HFFc6 (cell line): Measurements from ENCODE around the gene AKAP14. TPM values are rescaled to one million over a fixed set of nuclear protein-coding genes. Genes with fewer than 3 reads are reported as not detected.

Source experiments
- DNase-seq: peaks from one replicate; pipeline ENCODE4 v3.0.0-alpha.2; 2018
- H3K27ac Mint-ChIP-seq: 2 replicates; pipeline ENCODE4 v1.8.0; 2020; ENCODE audit warnings: mild to moderate bottlenecking, mixed read lengths
- H3K27me3 Mint-ChIP-seq: 2 replicates; pipeline ENCODE4 v1.8.0; 2021; ENCODE audit warnings: mild to moderate bottlenecking, moderate library complexity, mixed read lengths; ENCODE audit not compliant: insufficient read depth
- H3K36me3 Mint-ChIP-seq: 2 replicates; pipeline ENCODE4 v1.8.0; 2021; ENCODE audit warnings: low read depth, mixed read lengths
- H3K4me1 Mint-ChIP-seq: 2 replicates; pipeline ENCODE4 v1.8.0; 2020; ENCODE audit warnings: low read depth, mixed read lengths
- H3K4me3 Mint-ChIP-seq: 2 replicates; pipeline ENCODE4 v1.8.0; 2020; ENCODE audit warnings: mild to moderate bottlenecking, moderate library complexity, mixed read lengths
- H3K9me3 Mint-ChIP-seq: 2 replicates; pipeline ENCODE4 v1.8.0; 2020; ENCODE audit warnings: mild to moderate bottlenecking, mixed read lengths
- CTCF ChIP-seq: fragments of 200-600 bp; sonication (generic); IDR thresholded peaks from 2 replicates; pipeline ENCODE4 v1.5.0; 2021; ENCODE audit warnings: antibody characterized with exemption, mild to moderate bottlenecking
- total RNA-seq, 6 experiments: library from RNA; stranded (reverse); fragmentation: NEBNext Ultra II Directional; extraction: Animal tissue kit (Norgen Biotek cat#: 25700); gene quantifications; 2 replicates in 1 of 6; 3 replicates in 5 of 6; pipeline ENCODE4 v1.2.3, GENCODE V29; 2021

Gene AKAP14
- total RNA-seq, 6 experiments from 2014 or later, result not detected

- Mint-ChIP-seq H3K27ac (peak overlapping the region; percentile 95), H3K27me3 (peaks cover 2% of the 10 kb centered on the region; the same call in 1 of the 2 replicates), H3K36me3 (no peaks in the 10 kb centered on the region), H3K4me1 (peaks cover 14% of the 10 kb centered on the region), H3K4me3 (peak overlapping the region; percentile 97), H3K9me3 (no peaks in the 10 kb centered on the region)
- no peak for DNase-seq
- no peak for TF ChIP-seq CTCF
Observed at GRCh38 chrX:119942173-119942819, 46.6 kb downstream of the AKAP14 start.

GRCh38 chrX:119942831-119943184 is 47.1 kb downstream of the AKAP14 start:
- Mint-ChIP-seq H3K9me3 (no peaks in the 10 kb centered on the region), H3K4me3 (peak overlapping the region; percentile 97), H3K36me3 (no peaks in the 10 kb centered on the region), H3K27me3 (peaks cover 2% of the 10 kb centered on the region; the same call in 1 of the 2 replicates), H3K27ac (peak overlapping the region; percentile 95), H3K4me1 (peaks cover 14% of the 10 kb centered on the region)
- DNase-seq, result no peak
- no peak for TF ChIP-seq CTCF

GRCh38 chrX:119943185-119943988 is 47.7 kb downstream of the AKAP14 start, which contains the start of gene NKAP:
NKAP (minus strand) TSS chrX:119943751; CDS start chrX:119943605, 146 bp downstream.
- H3K27ac Mint-ChIP-seq, result peak within 1 kb of the TSS; percentile 95
- TF ChIP-seq CTCF, result peak; percentile 36
- H3K4me1 Mint-ChIP-seq, result peaks cover 14% of the 10 kb centered on the region
- peaks cover 4% of the 10 kb centered on the region; the same call in 1 of the 2 replicates for H3K27me3 Mint-ChIP-seq
- no peaks in the 10 kb centered on the region for H3K9me3 Mint-ChIP-seq
- DNase-seq, result peak; percentile 93
- no peaks in the 10 kb centered on the region for H3K36me3 Mint-ChIP-seq
- peak within 1 kb of the TSS; percentile 97 for H3K4me3 Mint-ChIP-seq

GRCh38 chrX:119945481-119945880 is 49.8 kb downstream of the AKAP14 start:
- Mint-ChIP-seq H3K36me3 (no peaks in the 10 kb centered on the region), H3K9me3 (no peaks in the 10 kb centered on the region), H3K27me3 (peaks cover 8% of the 10 kb centered on the region), H3K4me1 (peaks cover 14% of the 10 kb centered on the region), H3K27ac (no peak overlapping the region), H3K4me3 (no peak overlapping the region)
- DNase-seq, result no peak
- no peak for TF ChIP-seq CTCF

DNA sequence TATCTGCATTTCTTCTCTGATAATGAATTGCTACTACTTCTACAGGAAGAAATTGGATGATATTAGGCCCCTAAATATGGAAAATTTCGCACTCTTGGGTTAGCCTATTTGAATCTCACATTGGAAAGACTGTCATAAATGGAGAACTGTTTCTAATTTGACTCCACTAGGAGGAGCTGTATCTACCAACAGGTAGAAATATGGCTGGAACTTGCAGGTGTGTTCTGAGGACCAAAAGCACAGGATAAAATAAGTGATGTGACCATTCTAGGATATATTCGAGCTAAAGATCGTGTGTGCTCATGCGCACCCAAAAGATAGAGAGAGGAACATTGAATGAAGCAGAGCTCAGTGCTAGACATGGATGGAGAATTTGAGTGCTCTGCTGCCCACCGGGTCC is 52.7 kb downstream of the AKAP14 start:
- DNase-seq, result no peak
- Mint-ChIP-seq H3K27me3 (peaks cover 8% of the 10 kb centered on the region), H3K36me3 (no peaks in the 10 kb centered on the region), H3K4me3 (no peak overlapping the region), H3K4me1 (no peaks in the 10 kb centered on the region), H3K9me3 (no peaks in the 10 kb centered on the region), H3K27ac (no peak overlapping the region)
- TF ChIP-seq CTCF, result peak; percentile 30; the same call in 1 of the 2 replicates
